GM12878 (cell line): ENCODE measurements around the gene ASPHD1.

ENCODE experiments used
- ATF2 ChIP-seq: IDR thresholded peaks from 2 replicates; pipeline ENCODE4 v1.6.1; 2012; ENCODE audit warnings: low read length, inconsistent platforms
- ATF3 ChIP-seq: IDR thresholded peaks from 2 replicates; pipeline ENCODE4 v1.6.1; 2011; ENCODE audit warnings: low read depth, mild to moderate bottlenecking, low read length, moderate library complexity, borderline replicate concordance; ENCODE audit errors: extremely low read depth
- EP300 ChIP-seq, 2 experiments: fragments of 150-350 bp in 1 of 2; IDR thresholded peaks; 2 replicates each; pipeline ENCODE4 v1.6.1; 2011 to 2012; ENCODE audit warnings: low read depth in 2 of 2, low read length in 2 of 2, borderline replicate concordance in 1 of 2, improper control_type of control experiment in 1 of 2, inconsistent platforms in 1 of 2; ENCODE audit not compliant: control insufficient read depth in 1 of 2
- POLR2A ChIP-seq: IDR thresholded peaks from 2 replicates; pipeline ENCODE4 v1.6.1; 2011; ENCODE audit warnings: low read depth, mild to moderate bottlenecking, low read length

GRCh38 chr16:29943846-29944799 lies 43.8 kb downstream of the ASPHD1 start:
- TF ChIP-seq ATF2, result no peak
- TF ChIP-seq ATF3, result no peak
- TF ChIP-seq EP300 (IDR thresholded peaks at IDR 0.05; ENCODE audit: borderline replicate concordance in 1 of 2, control insufficient read depth in 1 of 2, low read depth in 2 of 2, low read length in 2 of 2), result no peak
- no peak for TF ChIP-seq POLR2A
